NCI-H2081 treated with DMSO at 0.1 percent for 48 hours (cell line): ENCODE data around the gene ZNF672.
"Not testable (repeated sequence)": the region's sequence is repeated elsewhere in the genome, so short reads cannot be mapped to it uniquely, and the experiment has no call there.

Source experiments
- DNase-seq: peaks from one replicate; lab custom pipeline; 2025; lab: John Stamatoyannopoulos, UW

Gene ZNF672

DNA sequence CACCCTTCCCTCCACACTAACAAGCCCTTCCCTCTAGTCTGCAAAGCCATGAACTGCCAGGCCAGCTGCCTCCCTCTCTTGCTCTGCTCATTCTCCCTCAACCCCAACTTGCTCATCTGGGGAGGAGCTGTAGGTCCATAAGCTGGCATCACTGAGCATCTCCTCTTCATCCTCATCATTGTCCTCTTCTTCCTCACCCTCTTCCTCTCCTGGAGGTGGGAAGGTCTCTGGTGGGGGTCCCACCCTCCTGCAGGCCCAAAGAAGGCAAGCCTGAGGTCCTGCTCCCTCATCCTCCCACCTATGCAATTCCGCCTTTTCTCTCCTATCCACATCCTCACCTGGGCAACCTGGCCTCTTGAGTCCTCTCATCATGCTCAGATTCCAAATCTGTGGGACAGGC, 18.2 kb downstream of the ZNF672 start:
- no peak for DNase-seq

DNA sequence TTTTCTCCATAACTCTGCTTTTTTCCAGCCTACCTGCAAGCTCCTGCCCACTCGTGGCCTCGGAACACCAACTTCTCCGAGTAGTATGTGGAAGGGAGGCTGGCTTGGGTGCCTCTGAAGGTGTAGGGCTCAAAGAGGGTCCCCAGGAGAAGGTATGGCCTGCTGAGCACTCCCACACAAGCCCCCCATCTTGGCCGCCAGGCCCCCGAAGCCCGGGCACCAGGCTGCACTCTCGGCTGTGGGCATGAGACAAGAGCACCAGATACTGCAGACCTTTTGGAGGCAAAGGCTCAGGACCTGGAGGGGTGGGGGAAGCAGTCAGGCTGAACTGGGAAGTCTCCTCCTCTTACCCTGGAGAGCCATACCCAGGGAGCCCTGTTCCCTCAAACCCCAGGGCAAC, 19.2 kb downstream of the ZNF672 start:
- DNase-seq: no peak

DNA sequence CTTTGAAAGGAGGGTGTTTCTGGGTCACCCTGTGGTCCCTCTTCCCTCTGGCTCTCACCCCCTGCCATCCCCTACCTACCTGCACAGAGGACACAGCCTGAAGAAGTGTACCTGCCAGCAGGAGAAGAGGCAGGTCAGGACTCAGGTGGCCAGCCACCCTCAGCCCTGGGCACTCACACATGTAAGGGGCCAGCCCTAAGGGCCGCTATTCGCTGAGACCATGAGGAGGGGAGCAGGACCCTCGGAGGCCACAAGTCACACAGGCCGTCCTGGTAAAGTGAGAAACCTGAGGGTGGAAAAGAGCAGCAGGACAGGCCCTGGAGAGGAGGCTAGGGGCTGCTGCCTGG, 19.7 kb downstream of the ZNF672 start:
- DNase-seq: no peak

- DNase-seq: no peak
Measured at GRCh38 chr1:248858096-248858890, 20.3 kb downstream of the ZNF672 start.

- peak; percentile 83 for DNase-seq
Measured at GRCh38 chr1:248858891-248859889, 21.2 kb downstream of the ZNF672 start, which contains the start of gene ZNF692. ZNF692 (minus strand) TSS chr1:248859085; CDS start chr1:248858309, 776 bp downstream.

- no peak for DNase-seq
Measured at GRCh38 chr1:248860007-248860406, 22.0 kb downstream of the ZNF672 start.

DNA sequence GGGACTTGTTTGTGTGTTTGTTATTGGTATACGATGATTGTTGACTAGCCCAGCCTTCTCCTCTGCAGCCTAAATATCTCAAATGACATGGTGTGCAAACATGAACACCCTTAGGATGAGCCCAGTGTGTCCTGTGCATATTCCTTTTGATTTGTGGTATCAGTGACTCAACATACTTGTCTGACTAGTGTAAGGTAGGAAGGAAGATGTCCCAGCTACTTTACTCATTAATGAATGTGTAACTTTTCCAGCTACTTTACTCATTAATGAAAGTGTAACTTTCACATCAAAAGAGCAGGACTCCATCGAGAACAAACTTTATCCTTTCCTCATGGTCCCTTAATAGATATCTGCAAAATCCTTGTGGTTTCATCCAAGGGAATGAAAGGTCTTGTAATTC, 23.6 kb downstream of the ZNF672 start:
- DNase-seq: no peak

DNA sequence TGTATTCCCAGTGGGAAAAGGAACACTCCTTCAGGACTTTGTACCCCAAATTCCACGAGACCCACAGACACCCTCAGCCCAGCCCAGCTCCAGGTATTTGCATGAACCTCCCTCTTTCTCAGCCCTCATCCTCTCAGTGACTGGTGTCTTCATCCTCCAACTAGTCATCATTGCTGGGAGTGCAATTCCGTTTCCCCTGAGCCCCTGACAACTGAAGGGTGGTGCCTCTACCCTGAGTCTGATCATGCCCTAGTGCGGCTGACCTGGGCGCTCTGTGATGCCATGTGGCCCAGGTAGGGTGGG, 24.6 kb downstream of the ZNF672 start:
- DNase-seq: no peak

DNA sequence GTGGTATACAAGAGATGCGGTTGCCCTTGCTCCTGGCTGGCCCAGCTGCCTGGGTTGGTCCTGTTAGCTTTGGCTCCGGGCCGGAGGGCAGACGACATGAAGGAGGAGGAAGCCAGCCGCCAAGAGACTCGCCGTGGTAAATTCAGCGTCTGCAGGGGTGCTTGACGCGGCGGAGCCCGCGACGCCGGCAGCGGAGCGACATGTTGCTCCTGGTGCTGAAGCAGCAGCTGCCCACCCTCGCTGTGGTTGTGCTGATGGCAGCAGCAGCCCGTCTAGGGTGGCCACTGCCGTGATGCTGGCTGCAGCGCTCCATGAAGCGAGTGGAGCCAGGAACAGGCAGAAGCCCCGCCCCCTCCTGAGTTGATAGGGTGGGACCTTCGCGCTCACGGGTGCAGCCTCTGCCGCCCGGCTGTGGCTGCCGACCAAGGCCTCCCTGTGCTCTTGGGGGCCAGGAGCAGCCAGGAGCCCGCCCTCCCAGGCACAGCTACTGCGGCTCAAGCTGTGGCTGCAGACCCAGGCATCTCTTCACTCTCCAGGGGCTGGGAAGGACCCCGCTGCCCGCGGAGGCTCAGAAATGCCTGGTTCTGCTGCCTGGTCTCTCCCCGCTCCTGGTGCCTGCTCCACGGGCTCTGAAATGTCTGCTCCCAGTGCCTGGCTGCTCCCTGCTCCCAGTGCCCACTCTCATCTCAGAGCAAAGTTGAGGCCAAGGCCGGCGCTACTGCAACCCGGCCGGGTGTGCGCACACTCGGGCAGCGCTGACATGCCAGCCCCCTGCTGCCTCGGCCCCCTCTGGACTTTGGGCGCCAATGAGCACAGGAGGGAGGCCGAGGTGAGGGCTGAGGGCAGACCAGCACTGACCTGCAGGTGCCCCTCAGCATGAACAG, 25.2 kb downstream of the ZNF672 start:
- peak; percentile 48 for DNase-seq

GRCh38 chr1:248871837-248872401, 33.9 kb downstream of the ZNF672 start:
- no peak for DNase-seq

- DNase-seq: no peak
Measured at GRCh38 chr1:248872752-248873408, 34.9 kb downstream of the ZNF672 start.

GRCh38 chr1:248873409-248873992, 35.5 kb downstream of the ZNF672 start:
- peak; percentile 92 for DNase-seq

- DNase-seq: peak; percentile 89
Measured at GRCh38 chr1:248873993-248874533, 36.0 kb downstream of the ZNF672 start.

GRCh38 chr1:248881261-248881660, 43.2 kb downstream of the ZNF672 start:
- no peak for DNase-seq

DNA sequence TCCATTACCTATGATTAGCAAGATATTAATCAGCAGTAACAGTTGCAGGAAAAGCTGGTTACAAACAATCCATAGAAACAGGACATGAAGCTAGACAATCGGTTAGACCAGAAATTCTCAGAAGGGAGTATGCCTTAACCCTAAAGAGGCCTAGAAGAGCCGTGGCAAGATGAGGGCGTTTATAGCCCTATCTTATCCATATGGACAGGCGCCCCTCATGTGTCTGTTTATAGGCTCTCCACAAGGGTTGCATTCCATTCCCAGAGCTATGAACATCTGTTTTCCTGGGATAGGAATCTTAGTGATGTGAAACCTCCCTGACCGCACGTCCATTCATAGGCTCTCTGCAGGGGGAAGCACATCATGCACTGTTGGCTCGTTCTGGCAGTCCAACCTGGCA, 44.4 kb downstream of the ZNF672 start:
- DNase-seq: not testable (repeated sequence)

GRCh38 chr1:248884632-248885295, 46.7 kb downstream of the ZNF672 start:
- DNase-seq: no peak

GRCh38 chr1:248885646-248886045, 47.6 kb downstream of the ZNF672 start:
- DNase-seq: no peak

DNA sequence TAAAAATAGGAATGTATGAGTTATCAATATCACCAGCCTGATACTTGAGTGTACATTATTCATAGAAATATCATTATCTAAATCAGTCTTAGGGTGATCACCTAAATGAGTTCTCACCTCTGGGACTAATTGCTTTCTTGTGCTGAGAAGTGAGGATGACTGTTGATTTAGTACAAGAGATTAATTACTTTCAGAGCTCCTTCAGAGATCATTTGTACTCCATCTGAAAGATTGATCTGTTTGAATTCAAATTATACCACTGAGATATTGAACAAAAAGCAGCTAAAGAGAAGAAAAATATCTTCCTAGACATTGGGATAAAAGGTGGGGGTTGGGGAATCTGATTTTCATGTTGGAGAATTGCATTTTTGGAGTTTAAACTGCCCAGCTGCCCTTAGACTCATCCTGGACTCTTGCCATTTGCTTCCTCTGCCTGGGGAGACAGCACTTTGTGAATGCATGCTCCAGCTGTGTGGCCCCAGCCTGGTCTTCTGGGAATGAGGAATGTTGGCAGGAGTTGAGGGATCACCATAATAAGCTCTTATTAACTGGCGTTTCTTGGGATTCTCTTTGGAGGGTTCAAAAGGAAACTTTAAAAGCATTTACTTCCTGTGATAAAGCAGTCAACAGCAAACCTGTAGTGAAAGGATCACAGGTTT, 48.3 kb downstream of the ZNF672 start:
- no peak for DNase-seq

GRCh38 chr1:248889914-248890243, 51.9 kb downstream of the ZNF672 start:
- DNase-seq: not testable (repeated sequence)
